Erythroblast (primary cell): ENCODE results near the gene CLCNKB.

ENCODE experiments used
- GATA1 ChIP-seq: IDR thresholded peaks from 2 replicates; pipeline ENCODE4 v1.6.1; 2011; ENCODE audit warnings: low read depth, mild to moderate bottlenecking, control low read depth, low read length, moderate library complexity
- POLR2A ChIP-seq: IDR thresholded peaks from 2 replicates; pipeline ENCODE4 v1.6.1; 2011; ENCODE audit warnings: mild to moderate bottlenecking, low read length

DNA sequence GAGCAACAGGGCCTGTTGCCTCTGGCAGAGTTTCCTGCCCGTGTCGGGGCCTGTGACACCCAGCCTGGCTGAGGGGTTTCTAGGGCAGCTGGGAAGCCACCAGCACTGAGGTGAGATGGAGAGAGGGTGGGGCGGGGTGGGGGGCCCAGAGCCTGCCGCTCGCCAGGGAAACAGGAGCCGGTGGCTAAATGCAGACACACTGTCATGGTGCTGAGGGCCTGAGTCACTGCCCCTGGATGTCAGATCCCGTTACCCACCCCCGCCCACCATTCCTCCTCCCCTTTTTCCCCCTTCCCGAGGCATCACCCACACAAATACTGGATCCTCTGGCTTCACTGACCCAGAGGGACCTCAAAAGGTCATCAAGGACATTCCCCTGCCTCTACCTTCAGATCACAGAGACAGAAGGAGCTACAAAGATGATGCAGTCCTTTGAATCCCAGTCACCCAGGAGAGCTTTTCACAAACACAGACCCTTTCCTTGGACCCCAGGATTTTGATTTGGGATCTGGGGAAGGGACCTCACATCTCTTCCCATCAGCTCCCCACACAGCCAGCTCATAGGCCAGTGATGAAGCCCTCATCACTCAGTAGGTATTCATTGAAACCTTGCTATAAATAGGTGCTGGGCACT is 23.8 kb upstream of the CLCNKB start:
- TF ChIP-seq POLR2A = no peak
- TF ChIP-seq GATA1 = no peak
